HepG2 (cell line): ENCODE measurements around the gene FBXW4. TPM values are rescaled to one million over a fixed set of nuclear protein-coding genes. Genes with fewer than 3 reads are reported as not detected.

ENCODE experiments used
- AGO1 ChIP-seq: fragments of 200-400 bp; formaldehyde crosslinking; IDR thresholded peaks from 2 replicates; pipeline ENCODE4 v1.6.1; 2017; ENCODE audit warnings: mild to moderate bottlenecking, low read depth, low read length, moderate library complexity; ENCODE audit not compliant: poor library complexity, severe bottlenecking
- ATF5 ChIP-seq: sonication (generic); formaldehyde crosslinking; IDR thresholded peaks from 2 replicates; pipeline ENCODE4 v1.4.0; 2020; ENCODE audit warnings: mild to moderate bottlenecking, low read depth, missing genetic modification reagents
- ATF7 ChIP-seq, 2 experiments: fragments of 450-650 bp in 1 of 2; sonication (generic) in 1 of 2; formaldehyde crosslinking in 1 of 2; IDR thresholded peaks; 2 replicates each; pipeline versions ENCODE4 v1.4.0 to v1.6.1; 2016 to 2020; ENCODE audit warnings: antibody characterized with exemption in 1 of 2, mild to moderate bottlenecking in 1 of 2, missing genetic modification reagents in 1 of 2
- KMT2A ChIP-seq: sonication (generic); formaldehyde crosslinking; IDR thresholded peaks from 2 replicates; pipeline ENCODE4 v1.4.0; 2020; ENCODE audit warnings: missing genetic modification reagents
- MTA3 ChIP-seq: sonication (generic); formaldehyde crosslinking; IDR thresholded peaks from 2 replicates; pipeline ENCODE4 v1.4.0; 2020; ENCODE audit warnings: missing genetic modification reagents
- NR0B2 ChIP-seq: sonication (generic); formaldehyde crosslinking; IDR thresholded peaks from 2 replicates; pipeline ENCODE4 v1.4.0; 2020; ENCODE audit warnings: mild to moderate bottlenecking, missing genetic modification reagents
- PHF20 ChIP-seq: sonication (generic); formaldehyde crosslinking; IDR thresholded peaks from 2 replicates; pipeline ENCODE4 v1.5.0; 2020; ENCODE audit warnings: mild to moderate bottlenecking, missing genetic modification reagents
- POLR2A ChIP-seq, 2 experiments: IDR thresholded peaks; 2 replicates each; pipeline ENCODE4 v1.6.1; 2011; ENCODE audit warnings: low read depth in 2 of 2, low read length in 2 of 2, mild to moderate bottlenecking in 1 of 2, moderate library complexity in 1 of 2; ENCODE audit not compliant: insufficient read depth in 1 of 2
- TBP ChIP-seq: sonication (generic); formaldehyde crosslinking; IDR thresholded peaks from 2 replicates; pipeline ENCODE4 v1.5.0; 2020; ENCODE audit warnings: missing genetic modification reagents
- ZBTB21 ChIP-seq: sonication (generic); formaldehyde crosslinking; IDR thresholded peaks from 2 replicates; pipeline ENCODE4 v1.4.0; 2020; ENCODE audit warnings: missing genetic modification reagents
- ZBTB33 ChIP-seq: sonication (generic); formaldehyde crosslinking; IDR thresholded peaks from 2 replicates; pipeline ENCODE4 v1.4.0; 2020; ENCODE audit warnings: missing genetic modification reagents
- ZNF253 ChIP-seq: sonication (generic); formaldehyde crosslinking; IDR thresholded peaks from 2 replicates; pipeline ENCODE4 v1.8.0; 2022; ENCODE audit warnings: mild to moderate bottlenecking, missing genetic modification reagents, borderline replicate concordance
- ZNF83 ChIP-seq: sonication (generic); formaldehyde crosslinking; IDR thresholded peaks from 2 replicates; pipeline ENCODE4 v1.4.0; 2020; ENCODE audit warnings: missing genetic modification reagents, mild to moderate bottlenecking, borderline replicate concordance
- ZSCAN20 ChIP-seq: sonication (generic); formaldehyde crosslinking; IDR thresholded peaks from 2 replicates; pipeline ENCODE4 v1.4.0; 2020; ENCODE audit warnings: missing genetic modification reagents, mild to moderate bottlenecking, borderline replicate concordance
- polyA plus RNA-seq, 8 experiments: library from polyadenylated mRNA; depleted of rRNA in 3 of 8; stranded (reverse) in 7 of 8; unstranded in 1 of 8; fragments of >200 nt; fragmentation: Illumina TruSeq in 4 of 8; extraction: Trizol in 4 of 8; gene quantifications; 2 replicates each; pipeline versions ENCODE4 v1.2.1 to v1.2.3, GENCODE V29; 2011 to 2016; ENCODE audit warnings: low read depth in 4 of 8, missing spikeins in 1 of 8, mixed read lengths in 1 of 8; ENCODE audit not compliant: insufficient read depth in 1 of 8
- total RNA-seq, 5 experiments: library from RNA; depleted of rRNA; stranded (reverse); fragments of >200 nt; fragmentation: Illumina TruSeq; extraction: Trizol; gene quantifications; 2 replicates each; pipeline ENCODE4 v1.2.3, GENCODE V29; 2016; ENCODE audit warnings: low read depth in 1 of 5
- TF ChIP-seq, protein P1 (sequence below): sonication (generic); formaldehyde crosslinking; IDR thresholded peaks from 2 replicates; pipeline ENCODE4 v1.9.0; 2021; ENCODE audit warnings: missing genetic modification reagents, borderline replicate concordance
- TF ChIP-seq, protein P2 (sequence below): fragments of 450-650 bp; IDR thresholded peaks from 2 replicates; pipeline ENCODE4 v1.6.1; 2017; ENCODE audit warnings: mild to moderate bottlenecking
- TF ChIP-seq, protein P3 (sequence below): IDR thresholded peaks from 2 replicates; pipeline ENCODE4 v1.6.1; 2012; ENCODE audit warnings: inconsistent platforms

FBXW4 gene
- total and polyA plus RNA-seq, 2 of the 13 experiments (the other 11 are each of a cell fraction or from before 2014, with no cell fraction given): 23.5 to 33.7 TPM

- TF ChIP-seq ATF5 (CRISPR knock-in tag): no peak; the same call in 1 of the 2 replicates
- TF ChIP-seq, protein P1, sequence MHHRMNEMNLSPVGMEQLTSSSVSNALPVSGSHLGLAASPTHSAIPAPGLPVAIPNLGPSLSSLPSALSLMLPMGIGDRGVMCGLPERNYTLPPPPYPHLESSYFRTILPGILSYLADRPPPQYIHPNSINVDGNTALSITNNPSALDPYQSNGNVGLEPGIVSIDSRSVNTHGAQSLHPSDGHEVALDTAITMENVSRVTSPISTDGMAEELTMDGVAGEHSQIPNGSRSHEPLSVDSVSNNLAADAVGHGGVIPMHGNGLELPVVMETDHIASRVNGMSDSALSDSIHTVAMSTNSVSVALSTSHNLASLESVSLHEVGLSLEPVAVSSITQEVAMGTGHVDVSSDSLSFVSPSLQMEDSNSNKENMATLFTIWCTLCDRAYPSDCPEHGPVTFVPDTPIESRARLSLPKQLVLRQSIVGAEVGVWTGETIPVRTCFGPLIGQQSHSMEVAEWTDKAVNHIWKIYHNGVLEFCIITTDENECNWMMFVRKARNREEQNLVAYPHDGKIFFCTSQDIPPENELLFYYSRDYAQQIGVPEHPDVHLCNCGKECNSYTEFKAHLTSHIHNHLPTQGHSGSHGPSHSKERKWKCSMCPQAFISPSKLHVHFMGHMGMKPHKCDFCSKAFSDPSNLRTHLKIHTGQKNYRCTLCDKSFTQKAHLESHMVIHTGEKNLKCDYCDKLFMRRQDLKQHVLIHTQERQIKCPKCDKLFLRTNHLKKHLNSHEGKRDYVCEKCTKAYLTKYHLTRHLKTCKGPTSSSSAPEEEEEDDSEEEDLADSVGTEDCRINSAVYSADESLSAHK (CRISPR knock-in tag): 0 out of 2 replicates have a peak, but pooled peaks have one; percentile 46
- TF ChIP-seq MTA3 (CRISPR knock-in tag): no peak
- TF ChIP-seq ZNF253 (CRISPR knock-in tag): peak; percentile 56; the same call in 1 of the 2 replicates
- TF ChIP-seq NR0B2 (CRISPR knock-in tag): no peak; the same call in 1 of the 2 replicates
- TF ChIP-seq ZSCAN20 (CRISPR knock-in tag): peak; percentile 91; the same call in 1 of the 2 replicates
- no peak for TF ChIP-seq ATF7 (IDR thresholded peaks at IDR 0.05)
- no peak for TF ChIP-seq ATF7 (CRISPR knock-in tag; IDR thresholded peaks at IDR 0.05)
- TF ChIP-seq POLR2A (IDR thresholded peaks at IDR 0.05; ENCODE audit: insufficient read depth in 1 of 2, low read depth in 2 of 2, low read length in 2 of 2): peak; percentile 55 to 59; a peak in 3 of 4 replicates
- TF ChIP-seq ZNF83 (CRISPR knock-in tag): no peak
- TF ChIP-seq, protein P2, sequence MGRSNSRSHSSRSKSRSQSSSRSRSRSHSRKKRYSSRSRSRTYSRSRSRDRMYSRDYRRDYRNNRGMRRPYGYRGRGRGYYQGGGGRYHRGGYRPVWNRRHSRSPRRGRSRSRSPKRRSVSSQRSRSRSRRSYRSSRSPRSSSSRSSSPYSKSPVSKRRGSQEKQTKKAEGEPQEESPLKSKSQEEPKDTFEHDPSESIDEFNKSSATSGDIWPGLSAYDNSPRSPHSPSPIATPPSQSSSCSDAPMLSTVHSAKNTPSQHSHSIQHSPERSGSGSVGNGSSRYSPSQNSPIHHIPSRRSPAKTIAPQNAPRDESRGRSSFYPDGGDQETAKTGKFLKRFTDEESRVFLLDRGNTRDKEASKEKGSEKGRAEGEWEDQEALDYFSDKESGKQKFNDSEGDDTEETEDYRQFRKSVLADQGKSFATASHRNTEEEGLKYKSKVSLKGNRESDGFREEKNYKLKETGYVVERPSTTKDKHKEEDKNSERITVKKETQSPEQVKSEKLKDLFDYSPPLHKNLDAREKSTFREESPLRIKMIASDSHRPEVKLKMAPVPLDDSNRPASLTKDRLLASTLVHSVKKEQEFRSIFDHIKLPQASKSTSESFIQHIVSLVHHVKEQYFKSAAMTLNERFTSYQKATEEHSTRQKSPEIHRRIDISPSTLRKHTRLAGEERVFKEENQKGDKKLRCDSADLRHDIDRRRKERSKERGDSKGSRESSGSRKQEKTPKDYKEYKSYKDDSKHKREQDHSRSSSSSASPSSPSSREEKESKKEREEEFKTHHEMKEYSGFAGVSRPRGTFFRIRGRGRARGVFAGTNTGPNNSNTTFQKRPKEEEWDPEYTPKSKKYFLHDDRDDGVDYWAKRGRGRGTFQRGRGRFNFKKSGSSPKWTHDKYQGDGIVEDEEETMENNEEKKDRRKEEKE: no peak
- peak; percentile 77 for TF ChIP-seq KMT2A
- TF ChIP-seq, protein P3, sequence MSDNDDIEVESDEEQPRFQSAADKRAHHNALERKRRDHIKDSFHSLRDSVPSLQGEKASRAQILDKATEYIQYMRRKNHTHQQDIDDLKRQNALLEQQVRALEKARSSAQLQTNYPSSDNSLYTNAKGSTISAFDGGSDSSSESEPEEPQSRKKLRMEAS: peak; percentile 67; the same call in 1 of the 2 replicates
- TF ChIP-seq PHF20 (CRISPR knock-in tag): peak; percentile 11; the same call in 1 of the 2 replicates
- TF ChIP-seq TBP (CRISPR knock-in tag): 0 out of 2 replicates have a peak, but pooled peaks have one; percentile 54
- no peak for TF ChIP-seq ZBTB21 (CRISPR knock-in tag)
- TF ChIP-seq ZBTB33: no peak; the same call in 1 of the 2 replicates
- peak; percentile 23 for TF ChIP-seq AGO1
Observed at GRCh38 chr10:101693978-101694673, 844 bp downstream of the FBXW4 start (continued).
